UCSD-AML1 (cell line): Measurements from ENCODE around the gene FALEC.

Experiments
- DNase-seq: peaks from one replicate; lab custom pipeline; 2025; ENCODE audit not compliant: unreplicated experiment; lab: John Stamatoyannopoulos, UW

Gene FALEC

DNA sequence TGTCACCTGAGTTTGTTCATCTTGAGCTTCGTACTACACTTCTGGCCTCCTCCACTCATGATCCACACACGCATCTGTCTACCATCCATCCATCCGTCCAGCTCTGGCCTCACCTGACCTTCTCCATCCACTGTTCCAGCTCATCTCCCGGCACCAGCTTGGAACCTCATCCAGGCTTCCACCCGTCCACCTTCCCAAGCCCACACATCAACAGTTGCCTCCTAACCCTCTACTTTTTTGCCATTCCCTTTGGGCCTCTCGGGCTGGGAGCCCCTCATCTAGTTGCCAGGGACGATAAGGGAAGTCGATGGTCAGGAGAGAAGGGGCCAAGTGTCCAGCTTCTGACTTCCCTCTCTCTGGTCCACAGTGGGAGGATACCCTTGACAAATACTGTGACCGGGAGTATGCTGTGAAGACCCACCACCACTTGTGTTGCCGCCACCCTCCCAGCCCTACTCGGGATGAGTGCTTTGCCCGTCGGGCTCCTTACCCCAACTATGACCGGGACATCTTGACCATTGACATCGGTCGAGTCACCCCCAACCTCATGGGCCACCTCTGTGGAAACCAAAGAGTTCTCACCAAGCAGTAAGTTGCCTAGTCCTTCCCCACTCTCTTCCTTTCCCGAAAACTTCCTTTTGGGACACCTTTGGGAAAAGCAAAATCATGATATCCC is 3.4 kb upstream of the FALEC start:
- DNase-seq = no peak

DNA sequence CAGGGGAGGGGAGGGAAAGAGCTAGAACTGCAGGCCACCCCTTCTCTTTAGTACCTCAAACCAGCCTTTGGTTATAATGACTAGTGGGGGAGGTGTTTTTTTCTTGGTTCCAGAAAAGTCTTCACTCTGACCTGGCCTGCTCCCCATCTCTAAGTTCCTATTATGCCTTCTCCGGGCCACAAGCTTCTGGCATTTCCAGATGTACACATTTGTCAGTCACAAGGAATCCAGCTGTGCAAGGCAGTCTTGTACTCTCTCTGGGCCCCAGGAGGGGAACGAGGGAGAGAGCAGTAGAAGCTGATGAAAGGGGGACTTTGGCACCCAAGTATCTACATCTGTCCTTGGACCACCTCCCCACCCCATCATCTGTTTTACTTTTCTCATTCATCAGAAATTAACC is 2.7 kb upstream of the FALEC start:
- DNase-seq = no peak

DNA sequence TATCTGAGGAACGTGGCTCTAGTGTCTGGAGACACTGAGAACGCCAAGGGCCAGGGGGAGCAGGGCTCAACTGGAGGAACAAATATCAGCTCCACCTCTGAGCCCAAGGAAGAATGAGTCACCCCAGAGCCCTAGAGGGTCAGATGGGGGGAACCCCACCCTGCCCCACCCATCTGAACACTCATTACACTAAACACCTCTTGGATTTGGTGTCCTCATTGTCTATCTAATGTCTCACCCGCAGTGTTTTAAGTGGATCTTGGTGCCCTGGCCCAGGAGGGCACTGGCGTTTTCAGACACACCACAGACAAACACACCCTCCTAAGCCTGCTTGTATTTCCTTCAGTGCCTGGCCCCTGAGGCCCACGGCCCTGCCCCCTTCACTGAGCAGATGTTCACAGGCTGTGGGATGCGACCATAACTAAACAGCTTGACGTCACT is 2.2 kb upstream of the FALEC start:
- no peak for DNase-seq

GRCh38 chr1:150514260-150514659 is 1.3 kb upstream of the FALEC start:
- DNase-seq = no peak

DNA sequence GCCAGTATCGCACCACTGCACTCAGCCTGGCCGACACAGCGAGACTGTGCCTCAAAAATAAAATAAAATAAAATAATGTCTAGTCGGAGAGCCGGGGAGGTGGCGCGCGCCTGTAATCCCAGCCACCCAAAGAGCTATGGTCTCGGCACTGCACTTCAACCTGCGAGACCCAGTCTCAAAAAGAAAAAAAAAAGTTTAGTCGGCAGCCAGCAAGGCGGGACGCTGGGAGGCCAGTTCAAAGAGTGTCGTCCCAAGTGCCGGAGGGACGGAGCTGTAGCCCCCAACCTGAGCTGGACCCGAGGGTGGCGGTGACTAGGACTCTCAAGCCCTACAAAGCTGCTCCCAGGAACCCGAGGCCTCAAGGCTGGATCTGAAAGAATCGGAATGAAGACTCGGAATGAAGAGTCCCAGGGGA is 632 bp upstream of the FALEC start:
- DNase-seq = no peak

GRCh38 chr1:150516050-150516591 is 569 bp downstream of the FALEC start:
- DNase-seq = peak; percentile 26

- no peak for DNase-seq
Observed at GRCh38 chr1:150516616-150517015, 1.1 kb downstream of the FALEC start.

DNA sequence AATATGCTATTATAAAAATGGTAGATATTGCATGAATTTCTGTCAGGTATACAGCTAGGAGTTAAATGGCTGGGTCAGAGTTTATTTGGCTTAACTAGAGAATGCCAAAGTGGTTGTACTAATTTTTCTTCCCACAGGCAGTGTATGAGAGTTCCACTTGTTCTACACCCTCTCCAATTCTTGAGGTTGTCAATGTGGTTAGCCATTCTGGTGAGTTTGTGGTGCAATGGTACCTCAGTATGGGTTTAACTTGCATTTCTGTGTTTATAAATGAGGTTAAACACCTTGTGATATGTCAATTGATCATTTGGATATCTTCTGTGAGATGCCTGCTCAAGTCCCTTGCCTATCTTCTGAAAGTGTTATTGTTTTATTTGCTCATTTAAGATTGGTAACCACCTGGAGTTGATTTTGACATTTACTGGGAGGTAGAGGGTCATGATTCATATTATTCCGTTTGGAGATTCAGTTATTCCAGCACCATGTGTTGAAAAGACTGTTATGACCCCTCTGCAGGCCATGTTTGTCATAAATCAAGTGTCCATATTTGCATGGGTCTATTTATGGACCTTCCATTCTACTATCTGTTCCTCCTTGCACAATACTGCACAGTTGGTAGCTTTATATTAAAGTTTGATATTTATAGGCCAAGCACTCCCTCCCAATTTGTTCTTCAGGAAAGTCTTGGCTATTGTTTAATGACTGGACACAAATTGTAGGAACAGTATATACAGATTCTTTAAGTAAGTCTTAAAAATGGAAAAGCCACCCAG is 5.8 kb downstream of the FALEC start:
- no peak for DNase-seq

GRCh38 chr1:150525348-150525747 is 9.8 kb downstream of the FALEC start:
- no peak for DNase-seq

GRCh38 chr1:150528196-150528595 is 12.6 kb downstream of the FALEC start:
- DNase-seq = no peak

- DNase-seq = no peak
Observed at GRCh38 chr1:150529017-150529416, 13.5 kb downstream of the FALEC start.

DNA sequence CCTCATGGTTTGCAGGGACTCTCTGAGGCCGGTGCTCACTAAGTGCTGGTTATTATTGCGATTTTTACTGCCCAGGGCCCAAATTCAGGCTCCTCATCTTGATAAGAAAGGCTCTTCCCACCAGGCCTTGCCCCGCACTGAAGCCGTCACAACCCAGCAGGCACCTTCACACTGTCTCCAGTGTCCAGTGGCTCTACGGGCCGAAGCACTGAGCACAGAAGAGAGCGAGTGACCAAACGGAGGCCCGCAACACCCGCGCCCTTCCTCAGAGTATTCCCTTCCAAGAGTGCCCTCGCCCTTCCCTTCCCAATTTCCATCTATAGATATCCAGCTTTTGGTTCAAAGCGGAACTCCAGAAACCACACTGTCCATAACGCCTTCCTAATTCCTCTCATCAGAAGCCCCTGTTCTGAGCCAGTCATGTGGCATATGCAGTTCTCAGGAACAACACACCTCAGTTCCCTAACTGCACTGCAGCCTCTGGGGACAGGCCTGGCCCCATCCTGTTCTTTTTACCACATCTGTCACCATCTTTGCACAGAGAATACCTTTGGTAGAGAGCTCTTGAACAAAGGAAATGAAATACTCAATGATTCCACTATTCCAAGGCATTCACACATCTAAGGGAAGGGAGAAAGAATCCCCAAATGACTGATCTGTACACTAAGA is 15.1 kb downstream of the FALEC start:
- no peak for DNase-seq

- DNase-seq = no peak
Observed at GRCh38 chr1:150532860-150533259, 17.3 kb downstream of the FALEC start.

- DNase-seq = no peak
Observed at GRCh38 chr1:150534002-150534401, 18.4 kb downstream of the FALEC start.

DNA sequence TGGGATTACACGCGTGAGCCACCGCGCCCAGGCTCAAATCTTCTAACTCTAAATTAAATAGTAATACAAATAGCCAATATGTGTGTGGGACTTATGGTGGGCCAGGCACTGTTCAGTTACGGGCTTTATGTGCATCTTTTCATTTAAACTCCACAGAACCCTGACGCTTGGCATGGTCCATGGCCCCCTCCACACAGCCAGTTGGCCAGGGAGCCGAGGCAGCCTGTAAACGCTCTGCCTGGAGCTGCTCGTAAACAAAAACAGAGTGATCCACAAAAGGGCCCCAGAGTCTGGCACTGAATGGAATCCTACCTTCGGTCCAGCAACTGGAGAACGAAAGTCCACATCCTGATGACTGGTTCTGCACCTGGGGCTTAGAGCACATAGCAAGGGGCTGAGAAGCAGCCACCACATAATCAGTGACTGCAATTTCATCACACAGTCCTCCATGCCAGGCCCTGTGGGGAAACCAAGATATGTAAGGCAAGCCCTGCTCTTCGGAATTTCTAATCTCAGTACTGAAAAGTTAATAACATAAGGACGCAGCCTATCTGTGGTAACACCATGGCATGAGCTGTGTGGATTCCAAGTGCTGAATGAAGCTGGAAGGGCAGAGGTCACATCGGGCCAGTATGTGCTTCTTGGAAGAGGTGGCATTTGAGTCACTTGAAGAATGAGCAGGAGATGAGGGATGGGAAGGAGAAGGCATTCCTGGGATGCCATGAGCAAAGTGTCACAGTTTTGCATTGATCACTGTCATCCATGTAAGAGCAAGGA is 20.1 kb downstream of the FALEC start:
- no peak for DNase-seq

DNA sequence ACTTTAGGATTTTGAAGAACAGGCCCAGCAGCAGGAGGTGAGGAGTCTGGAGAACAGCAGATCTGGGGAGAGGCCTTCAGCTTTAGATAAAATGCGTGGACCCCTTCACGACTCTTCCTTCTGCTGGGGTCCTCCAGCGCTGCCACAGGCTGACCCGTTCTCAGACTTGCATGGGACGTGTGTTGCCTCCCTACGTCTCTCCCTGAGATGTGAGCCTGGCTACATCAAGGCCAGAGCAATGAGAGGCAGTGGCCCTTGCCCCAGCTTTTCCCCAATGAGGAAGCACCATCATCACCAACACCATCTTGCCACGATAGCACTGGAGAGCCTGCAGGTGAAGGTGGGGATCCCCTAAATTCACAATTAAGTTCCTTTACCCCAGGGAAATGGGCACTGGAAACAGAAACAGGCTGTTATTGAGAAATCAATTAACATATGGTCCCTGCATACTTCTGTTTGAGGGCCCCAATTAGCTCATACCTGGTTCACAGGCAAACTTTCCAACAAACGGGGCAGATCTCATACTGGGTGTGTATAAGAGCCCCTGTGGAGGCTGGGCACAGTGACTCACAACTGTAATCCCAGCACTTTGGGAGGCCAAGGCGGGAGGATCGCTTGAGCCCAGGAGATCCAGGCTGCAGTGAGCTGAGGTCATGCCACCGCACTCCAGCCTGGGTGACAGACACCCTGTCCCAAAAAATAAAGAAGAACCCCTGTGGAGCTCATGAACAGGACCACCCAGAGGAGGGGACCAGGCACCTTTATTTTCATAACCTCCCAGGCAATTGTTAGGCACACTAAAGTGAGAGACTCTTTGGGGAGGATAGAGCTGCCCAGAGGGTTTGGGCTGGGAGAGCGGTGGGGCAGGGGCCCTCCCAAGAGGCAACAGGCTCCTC is 21.5 kb downstream of the FALEC start:
- DNase-seq = no peak

DNA sequence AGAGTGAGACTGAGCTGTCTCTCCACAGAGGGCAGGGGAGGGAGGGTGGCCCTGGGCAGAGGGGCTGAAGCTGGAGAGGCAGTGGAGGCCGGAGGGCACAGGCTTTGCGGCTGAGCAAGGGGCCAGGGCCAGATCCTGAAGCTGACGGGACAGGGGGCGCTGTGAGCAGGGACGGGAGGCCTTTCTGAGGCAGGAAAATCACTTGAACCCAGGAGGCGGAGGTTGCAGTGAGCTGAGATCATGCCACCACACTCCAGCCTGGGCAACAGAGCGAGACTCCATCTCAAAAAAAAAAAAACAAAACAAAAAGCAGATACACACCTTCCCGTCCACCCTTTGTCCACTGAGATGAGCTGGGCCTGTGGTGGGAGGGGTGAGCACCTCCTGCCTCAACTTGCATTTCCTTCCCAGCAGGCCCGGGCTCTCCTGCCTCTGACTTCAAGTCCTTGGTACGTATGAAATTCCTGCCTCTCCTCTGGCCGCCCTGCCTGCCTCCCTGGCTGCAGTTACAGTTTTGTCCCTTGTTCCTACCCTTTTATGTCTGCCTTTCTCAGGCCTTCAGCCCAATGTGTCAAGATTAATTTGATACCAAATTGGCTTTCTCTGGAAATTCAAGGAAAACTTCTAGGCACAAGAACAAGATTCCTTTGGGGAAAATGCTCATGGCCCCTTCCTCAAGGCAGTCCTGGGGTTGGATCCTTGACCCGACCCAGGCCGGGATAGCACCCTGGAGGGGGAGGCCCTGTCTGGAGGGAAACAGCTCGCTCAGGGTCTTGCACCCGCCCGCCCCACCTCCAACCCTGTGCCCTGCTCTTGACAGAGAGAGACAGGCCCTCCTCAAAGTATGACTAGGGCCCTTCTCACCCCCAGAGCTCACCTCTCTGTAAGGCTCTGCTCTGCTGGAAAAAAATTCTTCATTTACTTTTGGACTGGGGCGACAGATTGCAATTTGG is 22.5 kb downstream of the FALEC start:
- no peak for DNase-seq

DNA sequence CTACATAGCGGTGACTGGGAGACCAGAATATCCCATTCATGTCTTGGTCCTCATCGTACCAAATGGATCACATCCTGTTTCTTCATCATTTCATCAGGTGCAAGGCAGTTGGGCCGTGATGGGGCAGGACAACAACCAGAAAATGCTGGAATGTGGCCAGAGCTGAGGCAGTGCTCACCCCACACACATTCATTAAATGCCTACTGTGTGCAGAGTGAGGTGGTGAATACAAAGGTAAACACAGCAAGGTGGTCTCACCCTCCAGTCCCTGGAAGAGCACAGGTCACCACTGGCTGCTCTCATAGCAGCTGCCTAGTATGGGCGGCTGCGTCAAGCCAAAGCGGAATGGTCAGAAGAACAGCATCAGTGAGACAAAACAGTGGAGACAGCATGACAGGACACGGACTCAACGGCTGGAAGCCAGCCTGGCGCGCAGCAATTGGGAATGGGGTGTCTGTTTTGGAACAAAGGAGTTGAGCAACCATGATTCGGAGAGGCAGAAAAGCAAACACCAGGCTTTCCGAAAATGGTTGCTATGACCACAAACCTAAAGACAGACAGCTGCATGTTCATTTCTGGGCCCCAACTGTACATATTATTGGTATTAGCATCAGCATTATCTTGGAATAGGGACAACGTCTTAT is 28.1 kb downstream of the FALEC start:
- DNase-seq = no peak
